ENCODE results near the gene JADE3. TPM values are rescaled to one million over a fixed set of nuclear protein-coding genes. Genes with fewer than 3 reads are reported as not detected.

Gene JADE3
- total RNA-seq, 1 experiment from 2014 or later: 14.3 TPM

- DNase-seq (ENCODE audit: low read depth, low spot score) (no peak), ATAC-seq (no peak)
- no TSS peak for BruUV-seq (replicated peaks)
- ChIA-PET POLR2A (no interaction called here), CTCF (no interaction called here), RAD21 (ENCODE audit: low non-redundant PET in 1 of 2, low total read pairs in 2 of 2, uncharacterized antibody in 2 of 2, unreplicated experiment in 2 of 2) (no interaction called here)
- Histone ChIP-seq H3K4me1 (ENCODE audit: control insufficient read depth in 1 of 2, insufficient read depth in 2 of 2, low read length in 2 of 2) (no peaks in the 10 kb centered on the region), H3K9ac (ENCODE audit: low read length) (no peak overlapping the region), H3K4me2 (ENCODE audit: low read length) (no peak overlapping the region), H4K20me1 (ENCODE audit: insufficient read depth) (no peaks in the 10 kb centered on the region), H3K9me3 (ENCODE audit: control insufficient read depth in 1 of 2, insufficient read depth in 1 of 2, low read depth in 1 of 2, low read length in 2 of 2) (no peaks in the 10 kb centered on the region), H3K4me3 (replicated peaks in 1 of 2; ENCODE audit: low read depth in 1 of 2, low read length in 2 of 2) (no peak overlapping the region), H3K79me2 (ENCODE audit: insufficient read depth, low read length) (no peaks in the 10 kb centered on the region), H3K27me3 (ENCODE audit: insufficient read depth, low read length) (no peaks in the 10 kb centered on the region), H3K36me3 (ENCODE audit: control insufficient read depth in 1 of 2, insufficient read depth in 2 of 2, low read length in 2 of 2) (no peaks in the 10 kb centered on the region), H3K27ac (ENCODE audit: low read depth, low read length) (no peak overlapping the region), H2AFZ (ENCODE audit: low read depth, low read length, poor library complexity, severe bottlenecking) (no peak overlapping the region), H3K9me2 (ENCODE audit: insufficient read depth) (no peaks in the 10 kb centered on the region)
- intact Hi-C loops (cut with micrococcal nuclease): no loop called here
- TF ChIP-seq ZBTB33 (IDR thresholded peaks at IDR 0.05; ENCODE audit: extremely low read depth, insufficient replicate concordance, low read length) (no peak), EGR1 (IDR thresholded peaks at IDR 0.05; ENCODE audit: low read depth) (no peak), SRF (IDR thresholded peaks at IDR 0.05; ENCODE audit: low read depth) (no peak), EZH2phosphoT487 (IDR thresholded peaks at IDR 0.05; ENCODE audit: borderline replicate concordance) (no peak), FOSL1 (IDR thresholded peaks at IDR 0.05; ENCODE audit: low read depth) (no peak), EZH2 (IDR thresholded peaks at IDR 0.05) (no peak), YY1 (IDR thresholded peaks at IDR 0.05; ENCODE audit: extremely low read depth, insufficient replicate concordance, low read depth, low read length) (no peak), REST (IDR thresholded peaks at IDR 0.05; ENCODE audit: low read depth) (no peak), MAX (IDR thresholded peaks at IDR 0.05) (no peak)
- TF ChIP-seq, protein P1, sequence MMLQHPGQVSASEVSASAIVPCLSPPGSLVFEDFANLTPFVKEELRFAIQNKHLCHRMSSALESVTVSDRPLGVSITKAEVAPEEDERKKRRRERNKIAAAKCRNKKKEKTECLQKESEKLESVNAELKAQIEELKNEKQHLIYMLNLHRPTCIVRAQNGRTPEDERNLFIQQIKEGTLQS (IDR thresholded peaks at IDR 0.05): no peak
Observed at GRCh38 chrX:47063179-47063578, 151.0 kb downstream of the JADE3 start.

All from HCT116 (cell line).